NCI-H1694 (cell line): Measurements from ENCODE around the gene INPP5A.
"Not testable (repeated sequence)": the region's sequence is repeated elsewhere in the genome, so short reads cannot be mapped to it uniquely, and the experiment has no call there.

Source experiments
- DNase-seq: peaks from one replicate; lab custom pipeline; 2025; lab: John Stamatoyannopoulos, UW

INPP5A gene

DNA sequence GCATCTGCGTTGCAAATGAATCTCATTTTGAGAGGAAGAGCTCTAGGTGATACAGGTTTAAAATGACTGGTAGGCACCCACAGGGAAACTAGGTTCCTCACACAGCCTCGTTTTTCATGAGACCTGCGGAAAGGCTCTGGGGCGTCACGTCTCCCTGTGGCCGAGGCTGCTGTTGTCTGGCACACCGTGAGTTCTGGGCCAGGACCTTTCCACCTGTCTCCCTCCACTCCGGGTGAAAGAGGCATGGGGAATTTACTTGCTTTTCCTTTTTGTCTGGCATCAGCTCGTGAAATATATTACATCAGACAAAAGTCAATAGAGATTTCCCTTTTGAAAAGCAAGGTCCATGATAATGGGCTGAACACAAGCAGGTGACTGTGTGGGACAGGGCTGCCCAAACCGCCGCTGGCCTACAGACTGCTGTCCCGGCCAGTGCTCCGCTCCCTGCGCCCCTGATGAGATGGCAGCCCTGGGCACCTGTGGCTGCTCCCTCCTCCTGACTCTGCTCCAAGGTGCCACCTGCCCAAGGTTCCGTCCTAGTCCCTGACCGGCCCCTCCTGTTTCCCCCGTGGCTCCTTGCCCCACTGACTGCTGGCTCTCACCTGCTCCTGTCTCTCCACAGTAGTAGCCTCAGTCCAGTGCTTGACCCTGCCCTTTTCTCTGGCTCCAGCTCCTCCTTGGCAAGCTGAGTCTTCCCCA lies 138.8 kb downstream of the INPP5A start:
- DNase-seq: no peak

DNA sequence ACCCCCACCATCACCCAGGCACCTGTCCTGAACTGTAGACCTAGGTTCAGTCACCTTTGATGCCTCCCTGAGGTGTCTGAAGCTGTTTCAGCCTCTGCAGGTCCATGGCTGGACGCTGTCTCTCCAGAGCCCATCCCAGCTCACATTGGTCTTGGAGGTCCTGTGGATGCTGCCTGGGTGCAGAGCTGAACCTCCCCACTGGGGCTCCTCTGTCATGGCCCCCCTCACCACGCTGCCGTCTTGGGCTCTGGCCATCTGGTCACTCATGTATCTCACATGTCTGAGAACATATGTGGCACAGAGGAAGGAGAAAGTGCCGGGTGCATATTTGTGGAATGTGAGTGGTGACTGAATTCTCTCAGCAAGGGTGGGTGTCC lies 139.5 kb downstream of the INPP5A start:
- DNase-seq: no peak

DNA sequence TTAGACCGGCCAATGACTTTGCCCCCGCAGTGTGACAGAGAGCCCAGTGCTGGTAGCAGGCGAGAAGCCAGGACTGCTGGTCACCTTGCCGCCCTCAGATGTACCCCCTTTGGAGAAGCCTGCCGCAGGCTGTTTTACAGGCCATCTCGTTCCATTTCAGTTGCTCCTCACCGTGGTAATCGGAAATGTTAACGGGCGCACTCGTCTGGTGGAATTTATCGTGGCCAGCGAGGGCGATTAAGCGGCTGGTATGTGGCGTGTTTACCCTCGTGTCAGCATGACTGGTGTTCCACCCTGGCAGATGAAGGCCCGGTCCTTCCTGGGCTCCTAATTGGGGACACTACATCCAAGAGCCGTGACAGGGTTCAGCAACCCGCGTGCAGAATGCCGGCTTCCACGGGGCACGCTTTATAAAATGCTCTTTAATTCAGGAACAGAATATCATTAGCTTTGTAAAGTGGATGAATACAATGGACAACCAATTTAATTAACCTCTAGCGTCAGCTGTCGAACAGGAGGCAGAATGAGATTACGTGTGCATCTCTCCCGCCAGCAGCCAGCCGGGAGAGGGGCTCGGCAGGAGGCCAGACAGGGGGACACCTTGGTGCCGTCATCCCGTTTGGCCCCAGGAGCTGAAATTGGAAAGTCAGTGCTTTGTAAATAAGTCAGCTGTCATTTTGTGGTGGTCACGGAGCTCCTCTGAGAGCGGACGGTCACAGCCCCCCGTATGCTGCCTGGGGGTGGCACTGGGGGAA lies 140.1 kb downstream of the INPP5A start:
- DNase-seq: no peak

DNA sequence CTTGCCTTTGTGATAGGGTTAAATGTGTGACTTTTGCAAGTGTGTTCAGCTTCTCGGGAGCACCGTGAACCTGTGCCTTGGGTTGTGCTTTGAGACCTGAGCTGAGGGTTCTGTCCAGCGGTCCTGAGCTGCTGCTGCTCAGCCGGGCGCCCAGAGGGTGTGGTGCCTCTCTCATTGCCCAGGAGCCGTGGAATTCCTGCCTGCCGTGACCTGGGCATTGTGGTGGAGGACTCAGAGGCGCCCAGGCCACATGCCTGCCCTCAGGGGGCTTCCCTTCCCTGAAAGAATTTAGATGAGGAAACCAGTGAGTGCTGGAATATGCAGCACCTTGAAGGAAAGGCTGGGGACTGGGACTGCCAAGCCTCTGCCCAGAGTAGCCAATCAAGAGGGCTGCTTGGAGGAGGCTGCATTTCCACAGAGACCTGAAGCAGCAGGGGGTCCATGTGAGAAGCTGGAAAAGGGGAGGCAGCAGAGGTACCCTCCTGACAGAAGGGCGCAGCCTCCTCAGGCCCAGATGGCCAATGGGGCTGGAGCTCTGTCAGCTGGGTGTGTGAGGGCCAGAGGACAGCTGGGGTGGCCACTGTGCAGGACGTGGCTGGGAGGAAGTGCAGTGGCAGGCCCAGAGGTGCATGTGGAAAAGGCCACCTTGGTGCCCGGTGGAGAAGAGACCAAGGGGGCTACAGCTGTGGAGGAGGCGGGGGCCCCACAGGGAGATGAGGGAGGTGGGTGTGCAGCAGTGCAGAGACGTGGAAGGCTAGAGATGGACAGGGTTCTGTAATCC lies 141.0 kb downstream of the INPP5A start:
- no peak for DNase-seq

DNA sequence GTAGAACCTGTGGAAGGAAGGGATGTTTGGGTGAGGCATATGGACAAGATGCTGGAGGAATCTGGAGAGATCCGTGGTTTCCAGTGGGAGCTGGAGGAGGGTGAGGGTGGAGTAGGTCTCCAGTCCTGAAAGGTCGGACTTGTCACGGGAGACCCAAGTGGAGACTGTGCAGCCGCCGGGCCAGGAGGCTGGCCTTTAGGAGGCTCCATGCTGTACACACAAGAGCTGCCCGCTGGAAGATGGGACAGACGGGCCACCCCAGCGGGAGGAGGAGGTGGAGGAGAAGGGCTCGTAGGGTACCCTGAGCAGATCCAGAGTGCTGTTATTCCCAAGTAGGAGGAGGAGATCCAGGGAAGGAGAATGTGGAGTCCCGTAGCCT lies 141.6 kb downstream of the INPP5A start:
- DNase-seq: no peak

DNA sequence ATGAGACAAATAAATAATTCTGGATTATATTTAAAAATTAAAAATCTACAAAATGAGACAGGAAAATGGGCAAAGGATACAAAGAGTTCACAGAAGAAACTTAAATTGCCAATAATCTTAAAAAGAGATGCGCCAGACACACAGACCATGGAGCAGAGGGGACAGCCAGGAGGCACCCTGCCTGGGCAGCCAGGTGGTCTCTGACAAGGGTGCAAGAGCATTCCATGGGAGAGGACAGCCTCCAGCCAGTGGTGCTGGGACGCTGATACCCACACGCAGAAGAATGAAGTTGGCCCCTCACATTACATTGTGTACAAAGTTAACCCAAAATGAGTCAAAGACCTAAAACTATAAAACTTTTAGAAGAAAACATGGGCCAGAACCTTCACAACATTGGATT lies 142.1 kb downstream of the INPP5A start:
- no peak for DNase-seq

DNA sequence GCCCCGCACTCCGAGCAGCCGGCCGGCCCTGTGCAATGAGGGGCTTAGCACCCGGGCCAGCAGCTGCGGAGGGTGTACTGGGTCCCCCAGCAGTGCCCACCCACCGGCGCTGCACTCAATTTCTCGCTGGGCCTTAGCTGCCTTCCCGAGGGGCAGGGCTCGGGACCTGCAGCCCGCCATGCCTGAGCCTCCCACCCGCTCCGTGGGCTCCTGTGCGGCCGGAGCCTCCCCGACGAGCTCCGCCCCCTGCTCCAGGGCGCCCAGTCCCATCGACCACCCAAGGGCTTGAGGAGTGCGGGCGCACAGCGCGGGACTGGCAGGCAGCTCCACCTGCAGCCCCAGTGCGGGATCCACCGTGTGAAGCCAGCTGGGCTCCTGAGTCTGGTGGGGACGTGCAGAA lies 143.2 kb downstream of the INPP5A start:
- DNase-seq: not testable (repeated sequence)

DNA sequence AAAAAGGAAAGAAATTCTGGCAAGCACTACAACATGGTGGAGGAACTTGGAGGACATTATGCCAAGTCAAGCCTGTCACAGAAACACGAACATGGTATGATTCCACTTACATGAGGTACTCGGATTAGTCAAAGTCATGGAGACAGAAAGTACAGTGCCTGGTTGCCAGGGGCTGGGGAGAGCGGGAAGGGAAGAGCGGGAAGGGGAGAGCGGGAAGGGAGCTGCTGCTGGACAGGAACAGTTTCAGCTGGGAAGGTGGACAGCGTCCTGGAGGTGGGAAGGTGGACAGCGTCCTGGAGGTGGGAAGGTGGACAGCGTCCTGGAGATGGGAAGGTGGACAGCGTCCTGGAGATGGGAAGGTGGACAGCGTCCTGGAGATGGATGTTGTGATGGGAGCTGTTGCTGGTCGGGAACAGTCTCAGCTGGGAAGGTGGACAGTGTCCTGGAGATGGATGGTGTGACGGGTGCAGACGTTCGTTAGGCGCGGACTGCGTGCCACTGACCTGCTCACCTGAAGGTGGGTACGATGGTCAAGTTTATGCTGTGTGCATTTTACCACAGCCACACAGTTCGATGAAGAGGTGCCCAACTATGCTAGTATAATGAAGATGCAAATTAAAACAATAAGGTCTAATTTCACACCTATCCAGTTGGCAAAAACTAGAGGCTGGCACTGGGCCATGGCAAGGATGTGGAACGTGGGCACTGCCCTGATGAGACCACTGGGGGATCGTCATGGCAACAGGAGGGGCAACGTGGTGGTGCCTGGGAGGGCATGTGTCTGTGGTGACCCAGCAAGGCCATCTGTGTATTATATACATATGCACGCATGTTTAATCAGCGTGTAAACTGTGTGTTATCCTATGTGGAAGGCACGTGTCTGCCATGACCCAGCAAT lies 144.5 kb downstream of the INPP5A start:
- DNase-seq: no peak

DNA sequence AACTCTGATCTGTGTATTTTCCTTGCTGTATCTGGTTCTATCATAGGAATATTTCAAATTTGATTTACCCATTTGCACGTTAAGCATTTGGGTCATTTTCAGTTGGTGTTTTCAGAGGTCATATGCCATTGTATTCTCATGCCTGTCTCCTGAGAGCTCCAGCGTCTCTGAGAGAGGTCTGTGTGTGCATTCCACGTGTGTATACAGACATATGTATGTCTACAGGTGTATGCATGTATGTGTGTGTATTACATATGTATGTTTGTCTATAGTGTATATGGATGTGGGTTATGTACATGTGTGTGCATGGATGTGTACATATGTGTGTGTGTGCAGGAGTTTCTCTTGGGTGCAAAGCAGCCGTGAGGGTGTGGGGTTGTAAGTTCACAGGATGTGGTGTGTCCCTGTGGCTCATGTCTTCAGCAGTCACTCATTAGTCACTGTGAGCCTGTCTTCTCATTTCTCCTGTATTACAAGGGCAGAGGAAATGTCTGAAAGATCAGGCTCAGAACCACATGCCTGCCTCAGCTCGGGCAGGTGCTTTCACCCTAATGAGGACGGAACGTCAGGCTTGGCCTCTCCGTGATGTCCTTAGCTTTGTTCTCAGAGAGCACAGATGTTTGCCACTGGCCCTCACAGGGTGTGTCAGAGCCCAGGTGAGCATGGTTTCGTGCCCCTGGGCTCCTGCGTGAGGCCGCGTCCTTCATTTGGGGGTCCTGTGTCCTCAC lies 146.7 kb downstream of the INPP5A start:
- no peak for DNase-seq

DNA sequence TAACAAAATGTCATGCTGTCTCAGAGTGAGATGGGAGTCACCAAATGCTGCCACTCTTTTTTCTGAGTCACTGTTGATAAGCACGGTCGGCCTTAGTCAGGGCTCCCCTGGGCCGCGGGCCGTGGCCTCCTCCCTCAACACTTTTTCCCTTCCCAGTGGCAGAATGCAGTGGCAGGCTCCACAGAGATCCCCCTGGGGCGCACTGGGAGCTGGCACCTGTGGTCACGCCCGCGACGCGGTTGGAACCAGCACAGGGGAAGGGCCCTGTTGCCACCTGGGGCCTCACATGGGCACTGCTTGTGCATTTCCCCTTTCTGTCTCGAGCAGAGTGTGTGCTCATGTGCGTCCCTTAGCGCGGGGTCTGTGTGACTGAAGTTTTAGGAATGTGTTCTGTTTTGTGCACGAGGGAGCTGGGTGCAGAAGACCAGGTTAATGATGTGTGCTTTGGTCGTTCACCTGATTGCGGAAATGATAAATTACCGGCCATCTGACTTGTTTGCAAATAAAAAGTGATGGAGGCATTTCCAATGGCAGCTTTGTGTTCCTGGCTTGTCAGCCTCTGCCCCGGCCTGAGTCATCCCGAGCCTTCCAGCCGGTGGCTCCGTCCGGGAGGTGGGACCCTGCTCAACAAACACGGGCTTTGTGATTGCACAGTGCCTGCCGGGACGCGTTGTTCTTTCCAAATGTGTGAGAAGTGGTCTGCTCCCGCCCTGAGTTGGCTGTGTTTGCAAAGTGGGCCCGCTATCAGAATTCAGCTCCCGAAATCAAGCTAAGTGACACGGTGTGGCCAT lies 147.7 kb downstream of the INPP5A start:
- no peak for DNase-seq

DNA sequence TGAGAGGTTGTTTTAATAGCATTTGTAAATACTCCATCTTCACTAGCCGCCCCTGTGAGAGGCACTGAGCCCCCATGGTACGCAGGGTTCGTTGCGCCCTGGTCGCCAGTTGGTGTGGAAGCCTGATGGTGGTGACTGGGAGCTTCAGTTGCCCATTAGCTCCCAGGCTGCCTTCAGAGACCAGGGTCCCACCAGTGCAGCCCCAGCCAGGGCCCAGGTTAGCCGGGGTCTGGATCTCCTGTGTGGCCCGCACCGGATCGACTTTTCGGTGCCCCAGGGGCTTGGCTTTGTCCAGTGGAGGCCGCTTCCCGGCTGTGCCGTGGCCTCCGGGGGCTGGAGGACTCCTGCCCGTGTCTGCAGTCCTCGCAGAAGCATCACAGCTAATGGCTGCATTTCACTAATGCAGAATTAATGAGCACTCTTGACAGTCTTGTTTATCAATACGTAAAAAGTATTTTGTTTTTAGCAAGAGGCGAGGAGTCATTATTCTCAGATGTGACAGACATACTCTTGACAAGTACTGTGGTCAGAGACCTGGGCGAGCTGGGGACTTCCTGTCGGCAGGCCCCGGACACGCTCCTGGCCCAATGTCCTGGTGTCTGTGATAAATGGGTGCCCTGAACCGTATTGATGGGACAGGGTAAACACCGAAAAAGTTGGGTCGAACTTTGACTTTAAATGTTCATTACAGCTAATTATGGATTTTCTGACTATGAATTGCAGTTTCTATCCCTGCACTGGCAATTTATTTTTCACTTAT lies 148.5 kb downstream of the INPP5A start:
- no peak for DNase-seq

DNA sequence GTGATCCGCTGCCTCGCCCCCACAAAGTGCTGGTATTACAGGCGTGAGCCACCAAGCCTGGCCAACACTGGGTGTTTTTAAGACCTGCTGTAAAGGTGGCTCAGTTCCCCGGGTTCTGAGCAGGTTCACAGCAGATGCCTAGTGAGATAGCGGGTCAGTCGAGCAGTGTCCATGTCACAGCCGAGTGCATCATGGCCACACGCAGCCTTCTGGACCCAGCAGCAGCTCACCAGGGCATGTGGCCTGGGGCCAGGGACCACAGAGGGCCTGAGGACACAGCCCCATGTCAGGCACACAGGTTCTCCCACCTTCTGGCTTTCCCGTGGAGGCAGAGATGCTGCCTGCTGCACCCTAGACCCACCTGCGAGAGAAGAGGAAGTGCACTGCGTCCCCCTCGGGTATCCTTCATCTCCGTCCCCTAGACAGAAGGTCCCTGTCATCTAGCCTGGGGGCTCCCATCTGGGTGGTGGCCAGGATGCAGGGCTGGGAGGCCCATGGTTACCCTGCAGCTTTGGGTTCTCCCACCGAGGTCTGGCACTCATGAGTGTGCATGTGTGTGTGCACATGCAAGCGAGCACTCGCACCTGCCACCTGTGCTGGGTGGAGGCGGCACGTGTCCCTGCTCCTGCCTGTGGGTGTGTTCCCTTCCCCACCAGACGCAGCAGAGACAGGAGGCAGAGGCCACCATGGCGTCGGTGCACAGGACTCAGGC lies 149.8 kb downstream of the INPP5A start:
- no peak for DNase-seq

DNA sequence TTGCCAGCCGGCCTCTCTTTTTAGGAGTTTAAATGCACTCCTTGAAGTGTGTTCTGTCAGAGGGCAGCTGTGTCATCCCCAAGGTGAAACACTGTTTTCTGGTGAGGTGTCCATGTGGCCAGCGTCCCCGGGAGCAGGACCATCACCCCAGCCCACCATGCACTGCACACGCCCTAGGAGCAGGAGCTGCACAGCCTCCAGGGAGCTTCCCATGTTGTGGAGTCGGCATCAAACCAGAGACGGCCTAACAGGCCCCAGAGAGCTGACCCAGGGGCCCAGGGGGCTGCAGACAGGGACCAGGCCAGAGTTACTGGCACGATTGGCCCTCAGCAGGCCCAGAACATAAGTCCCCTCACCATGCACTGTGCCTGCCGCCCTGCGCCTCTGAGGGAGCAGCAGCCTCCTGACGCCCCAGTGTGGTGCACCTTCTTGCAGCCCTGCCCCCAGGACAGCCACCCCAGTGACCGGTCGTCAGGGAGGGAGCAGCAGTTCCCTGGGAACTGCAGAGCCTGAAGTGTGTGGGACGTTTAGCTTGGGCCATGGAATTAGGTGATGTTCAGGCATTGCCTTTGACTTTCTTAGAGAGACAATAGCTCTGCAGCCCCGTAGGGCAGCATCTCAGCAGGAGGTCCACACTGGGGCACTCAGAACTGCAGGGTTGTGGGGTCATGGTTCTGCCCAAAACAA lies 150.4 kb downstream of the INPP5A start:
- no peak for DNase-seq

DNA sequence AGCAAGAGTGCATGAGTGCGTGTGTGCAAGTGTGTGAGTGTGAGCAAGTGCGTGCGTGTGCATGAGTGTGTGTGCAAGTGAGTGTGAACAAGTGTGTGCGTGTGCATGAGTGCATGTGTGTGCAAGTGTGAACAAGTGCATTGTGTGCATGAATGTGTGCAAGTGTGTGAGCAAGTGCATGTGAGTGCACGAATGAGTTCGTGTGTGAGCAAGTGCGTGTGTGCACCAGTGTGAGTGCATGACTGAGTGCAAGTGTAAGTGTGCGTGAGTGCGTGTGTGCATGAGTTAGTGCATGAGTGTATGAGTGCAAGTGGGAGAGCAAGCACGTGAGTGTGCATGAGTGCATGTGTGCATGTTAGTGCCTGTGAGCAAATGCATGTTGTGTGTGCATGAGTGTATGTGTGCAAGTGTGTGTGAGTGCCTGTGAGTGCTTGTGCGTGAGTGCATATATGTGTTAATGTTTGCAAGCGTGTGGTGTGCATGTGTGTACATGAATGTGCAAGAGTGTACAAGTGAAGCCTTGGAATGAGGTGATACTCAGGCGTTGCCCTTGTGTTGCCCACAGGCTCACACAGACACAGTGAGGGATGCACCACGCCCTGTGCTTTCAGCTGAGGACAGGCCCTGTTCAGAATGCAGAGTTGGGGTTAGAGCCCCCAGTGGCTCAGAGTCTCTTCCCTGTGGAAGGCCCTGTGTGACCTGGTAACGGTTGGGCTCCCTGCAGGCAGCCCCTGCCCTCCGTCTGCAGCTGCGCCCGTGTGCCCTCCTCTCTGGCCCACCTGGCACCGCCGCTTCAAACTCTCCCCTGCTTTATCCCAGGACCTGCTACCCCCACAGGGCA lies 151.2 kb downstream of the INPP5A start:
- no peak for DNase-seq

DNA sequence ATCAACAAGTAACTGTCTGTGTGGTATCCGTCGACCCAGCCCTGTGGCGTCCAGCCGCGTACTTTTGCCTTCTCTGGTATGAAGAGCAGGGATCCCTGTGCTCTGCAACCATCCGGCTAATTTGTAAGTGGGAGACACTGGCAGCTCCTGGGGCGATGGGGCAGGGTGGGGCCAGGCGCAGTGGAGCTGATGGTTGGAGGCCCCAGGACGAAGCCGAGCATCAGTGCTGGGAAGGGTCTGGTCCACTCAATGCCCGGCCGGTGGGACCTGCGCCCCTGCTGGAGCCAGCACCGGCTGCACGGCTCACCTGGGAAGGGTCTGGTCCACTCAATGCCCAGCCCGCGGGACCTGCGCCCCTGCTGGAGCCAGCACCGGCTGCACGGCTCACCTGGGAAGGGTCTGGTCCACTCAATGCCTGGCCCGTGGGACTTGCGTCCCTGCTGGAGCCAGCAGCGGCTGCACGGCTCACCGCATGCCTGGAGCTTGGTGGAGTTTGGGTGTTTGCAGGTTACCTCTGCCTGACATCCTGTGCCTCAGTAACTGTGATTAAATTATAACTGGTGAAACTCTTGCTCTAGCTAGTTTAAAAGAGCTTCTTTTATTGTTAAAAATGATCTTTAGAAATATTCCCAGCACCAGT lies 152.3 kb downstream of the INPP5A start:
- no peak for DNase-seq

DNA sequence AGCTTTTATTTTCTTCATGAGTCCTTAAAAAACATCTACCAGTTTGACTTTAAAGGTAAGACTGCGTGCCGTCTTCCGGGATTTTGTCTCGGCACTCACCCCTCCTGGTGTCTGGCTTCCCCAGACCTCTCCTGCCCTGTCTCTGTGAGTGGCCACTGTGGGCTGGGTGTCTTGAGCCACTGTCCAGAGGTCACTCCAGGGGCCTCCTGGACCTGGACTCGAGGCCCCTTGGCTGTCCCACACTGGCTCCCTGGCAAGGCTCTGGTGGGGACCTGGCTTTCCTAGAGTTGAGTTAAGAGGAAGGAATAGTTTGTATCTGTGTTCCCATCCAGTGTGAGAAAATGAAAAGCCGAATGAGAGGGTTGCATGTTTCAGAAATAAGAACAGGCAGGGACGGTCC lies 152.8 kb downstream of the INPP5A start:
- DNase-seq: no peak
